HepG2 (cell line): ENCODE measurements around the gene EDNRA. TPM values are rescaled to one million over a fixed set of nuclear protein-coding genes. Genes with fewer than 3 reads are reported as not detected.

Source experiments
- ATAC-seq: fragments of 200-7000 bp; cut with Tn5 transposase; 3 replicates; pipeline ENCODE4 v1.9.1; 2020; ENCODE audit warnings: mild to moderate bottlenecking, moderate library complexity
- BruUV-seq: library from RNA; stranded (reverse); fragments of 400-500 nt; replicated peaks from 2 replicates; lab custom pipeline; 2021; lab: Mats Ljungman, UMichigan
- CTCF ChIA-PET: fragments of 300-600 bp; formaldehyde crosslinking; extraction: SDS; loops from one replicate; lab custom pipeline; 2021; ENCODE audit warnings: low total read pairs, inconsistent platforms, low intra/inter-chr PET ratio; lab: Yijun Ruan, JAX
- POLR2A ChIA-PET: fragments of 350-600 bp; sonication (Branson Sonifier 250); formaldehyde crosslinking; loops from one replicate; lab custom pipeline; 2020; ENCODE audit warnings: antibody characterized with exemption, inconsistent platforms; lab: Yijun Ruan, JAX
- DNase-seq: peaks from one replicate; pipeline ENCODE4 v3.0.0-alpha.2; 2015; ENCODE audit warnings: low spot score
- FAIRE-seq: peaks from 3 replicates; lab custom pipeline; 2011; peaks lifted over from hg19 to GRCh38; lab: Jason Lieb, UNC
- H2AFZ ChIP-seq: one replicate; pipeline ENCODE4 v1.6.1; 2011; ENCODE audit warnings: low read length, inconsistent platforms
- H3K27ac ChIP-seq: fragments of 300-600 bp; 3 replicates; pipeline ENCODE4 v1.8.0; 2011; ENCODE audit warnings: mixed run types, mild to moderate bottlenecking, mixed read lengths, low read length, inconsistent platforms; ENCODE audit not compliant: insufficient read depth; ENCODE audit errors: extremely low read length
- H3K27me3 ChIP-seq, 2 experiments: fragments of 200-600 bp in 1 of 2; 2 replicates in 1 of 2; 3 replicates in 1 of 2; pipeline versions ENCODE4 v1.6.0 to v1.8.0; 2011; ENCODE audit warnings: low read length in 2 of 2, mild to moderate bottlenecking in 2 of 2, moderate library complexity in 2 of 2, inconsistent platforms in 1 of 2; ENCODE audit not compliant: insufficient read depth in 2 of 2, control insufficient read depth in 1 of 2
- H3K36me3 ChIP-seq, 2 experiments: fragments of 200-600 bp in 1 of 2; replicated peaks in 1 of 2; 2 replicates in 1 of 2; 3 replicates in 1 of 2; pipeline versions ENCODE4 v1.5.1 to v1.8.0; 2011; ENCODE audit warnings: low read length in 2 of 2, inconsistent platforms in 1 of 2; ENCODE audit not compliant: insufficient read depth in 2 of 2, control insufficient read depth in 1 of 2
- H3K4me1 ChIP-seq: 2 replicates; pipeline ENCODE4 v1.5.1; 2012; ENCODE audit warnings: low read length, inconsistent platforms; ENCODE audit not compliant: insufficient read depth
- H3K4me2 ChIP-seq: 2 replicates; pipeline ENCODE4 v1.6.0; 2011; ENCODE audit warnings: low read depth, low read length, inconsistent platforms
- H3K4me3 ChIP-seq, 3 experiments: fragments of 200-600 bp in 1 of 3; sonication (generic), shearing (Covaris generic) in 1 of 3; replicated peaks in 1 of 3; 2 replicates each; pipeline ENCODE4 v1.5.1; 2011 to 2016; ENCODE audit warnings: low read length in 3 of 3, inconsistent platforms in 2 of 3, low read depth in 2 of 3, mild to moderate bottlenecking in 2 of 3, control low read depth in 1 of 3, mixed read lengths in 1 of 3; ENCODE audit not compliant: insufficient read depth in 1 of 3
- H3K79me2 ChIP-seq: one replicate; pipeline ENCODE4 v1.6.1; 2011; ENCODE audit warnings: low read length, inconsistent platforms; ENCODE audit not compliant: insufficient read depth
- H3K9ac ChIP-seq: 2 replicates; pipeline ENCODE4 v1.6.0; 2011; ENCODE audit warnings: mild to moderate bottlenecking, low read depth, low read length, inconsistent platforms; ENCODE audit not compliant: insufficient read depth
- H3K9me3 ChIP-seq: 2 replicates; pipeline ENCODE4 v1.5.1; 2012; ENCODE audit warnings: mild to moderate bottlenecking, low read length
- H4K20me1 ChIP-seq: 2 replicates; pipeline ENCODE4 v1.6.0; 2011; ENCODE audit warnings: inconsistent platforms, mild to moderate bottlenecking, low read length, moderate library complexity; ENCODE audit not compliant: insufficient read depth
- BHLHE40 ChIP-seq: IDR thresholded peaks from 2 replicates; pipeline ENCODE4 v1.6.1; 2011; ENCODE audit warnings: low read length, improper control_type of control experiment
- KLF6 ChIP-seq: IDR thresholded peaks from 2 replicates; pipeline ENCODE4 v1.8.0; 2016; ENCODE audit warnings: missing biosample characterization, missing genetic modification reagents
- KMT2B ChIP-seq: IDR thresholded peaks from 2 replicates; pipeline ENCODE4 v1.6.1; 2016; ENCODE audit warnings: missing genetic modification reagents, missing compliant biosample characterization
- MEIS1 ChIP-seq: sonication (generic); formaldehyde crosslinking; IDR thresholded peaks from 2 replicates; pipeline ENCODE4 v1.9.0; 2021; ENCODE audit warnings: mild to moderate bottlenecking, missing genetic modification reagents, moderate library complexity, borderline replicate concordance
- PAXIP1 ChIP-seq: sonication (generic); formaldehyde crosslinking; conservative IDR thresholded peaks from 2 replicates; pipeline ENCODE4 v1.4.0; 2020; ENCODE audit warnings: mild to moderate bottlenecking, missing genetic modification reagents, moderate library complexity
- PLSCR1 ChIP-seq: sonication (generic); formaldehyde crosslinking; IDR thresholded peaks from 2 replicates; pipeline ENCODE4 v1.5.0; 2020; ENCODE audit warnings: missing genetic modification reagents, mild to moderate bottlenecking, borderline replicate concordance
- THRA ChIP-seq: sonication (generic); formaldehyde crosslinking; IDR thresholded peaks from 2 replicates; pipeline ENCODE4 v1.4.0; 2020; ENCODE audit warnings: missing genetic modification reagents, borderline replicate concordance
- TOE1 ChIP-seq: sonication (generic); formaldehyde crosslinking; IDR thresholded peaks from 2 replicates; pipeline ENCODE4 v1.4.0; 2020; ENCODE audit warnings: mild to moderate bottlenecking, missing genetic modification reagents
- ZBTB8A ChIP-seq: sonication (generic); formaldehyde crosslinking; IDR thresholded peaks from 2 replicates; pipeline ENCODE4 v1.4.0; 2020; ENCODE audit warnings: mild to moderate bottlenecking, low read depth, missing genetic modification reagents, borderline replicate concordance
- ZNF337 ChIP-seq: sonication (generic); formaldehyde crosslinking; IDR thresholded peaks from 2 replicates; pipeline ENCODE4 v1.5.1; 2020; ENCODE audit warnings: missing genetic modification reagents, low read depth, mild to moderate bottlenecking, borderline replicate concordance
- ZNF713 ChIP-seq: sonication (generic); formaldehyde crosslinking; IDR thresholded peaks from 2 replicates; pipeline ENCODE4 v1.4.0; 2020; ENCODE audit warnings: mild to moderate bottlenecking, missing genetic modification reagents
- ZNF768 ChIP-seq: sonication (generic); formaldehyde crosslinking; IDR thresholded peaks from 2 replicates; pipeline ENCODE4 v1.4.0; 2020; ENCODE audit warnings: missing genetic modification reagents
- ZNF770 ChIP-seq: sonication (generic); formaldehyde crosslinking; IDR thresholded peaks from 2 replicates; pipeline ENCODE4 v1.5.0; 2020; ENCODE audit warnings: mild to moderate bottlenecking, missing genetic modification reagents
- WGBS: methylation state at CpG from one replicate; pipeline ENCODE4 v1.1.6; 2017; ENCODE audit warnings: low lambda C conversion rate; 5-methylcytosine and 5-hydroxymethylcytosine counted together
- in situ Hi-C: cut with HindIII; loops from 2 replicates; pipeline ENCODE4 v1.10.0; 2017; ENCODE audit warnings: low pct_unique_long_range_greater_than_20kb; ENCODE audit not compliant: extremely low pct_ligation_motif_present
- intact Hi-C: fragments of 100-400 bp; cut with micrococcal nuclease; formaldehyde crosslinking; loops from one replicate; pipeline ENCODE4 v1.10.0; 2022; ENCODE audit not compliant: unreplicated experiment
- polyA plus RNA-seq, 8 experiments: library from polyadenylated mRNA; depleted of rRNA in 3 of 8; stranded (reverse) in 7 of 8; unstranded in 1 of 8; fragments of >200 nt; fragmentation: Illumina TruSeq in 4 of 8; extraction: Trizol in 4 of 8; gene quantifications; 2 replicates each; pipeline versions ENCODE4 v1.2.1 to v1.2.3, GENCODE V29; 2011 to 2016; ENCODE audit warnings: low read depth in 4 of 8, missing spikeins in 1 of 8, mixed read lengths in 1 of 8; ENCODE audit not compliant: insufficient read depth in 1 of 8
- total RNA-seq, 5 experiments: library from RNA; depleted of rRNA; stranded (reverse); fragments of >200 nt; fragmentation: Illumina TruSeq; extraction: Trizol; gene quantifications; 2 replicates each; pipeline ENCODE4 v1.2.3, GENCODE V29; 2016; ENCODE audit warnings: low read depth in 1 of 5

Gene EDNRA
- total and polyA plus RNA-seq, 2 of the 13 experiments (the other 11 are each of a cell fraction or from before 2014, with no cell fraction given) = not detected

- no peak overlapping the region for H3K4me2 ChIP-seq
- H3K9ac ChIP-seq = no peak overlapping the region
- WGBS = 2% methylated on average over 6 of the region's 6 CpGs
- H3K4me1 ChIP-seq = no peaks in the 10 kb centered on the region
- no peaks in the 10 kb centered on the region for H4K20me1 ChIP-seq
- BruUV-seq = no TSS peak
- FAIRE-seq = no peak
- H3K36me3 ChIP-seq = no peaks in the 10 kb centered on the region
- no peak for TF ChIP-seq THRA
- no peak for TF ChIP-seq PLSCR1 (CRISPR knock-in tag)
- no peak for TF ChIP-seq ZNF770 (CRISPR knock-in tag)
- TF ChIP-seq BHLHE40 = no peak
- TF ChIP-seq ZNF337 (CRISPR knock-in tag) = no peak
- no peak for TF ChIP-seq ZBTB8A (CRISPR knock-in tag)
- no peak for TF ChIP-seq TOE1 (CRISPR knock-in tag)
- TF ChIP-seq PAXIP1 (CRISPR knock-in tag) = no peak
- no peak for TF ChIP-seq KMT2B (CRISPR knock-in tag)
- TF ChIP-seq KLF6 (CRISPR knock-in tag) = no peak
- TF ChIP-seq ZNF768 (CRISPR knock-in tag) = no peak
- TF ChIP-seq ZNF713 (CRISPR knock-in tag) = no peak
- TF ChIP-seq MEIS1 (CRISPR knock-in tag) = no peak
- TF ChIP-seq, all 625 proteins: peak for 0
- H3K4me3 ChIP-seq = no peak overlapping the region
- H3K27me3 ChIP-seq = no peaks in the 10 kb centered on the region
- H2AFZ ChIP-seq = no peak overlapping the region
- ATAC-seq (no peak), DNase-seq (no peak)
- H3K27ac ChIP-seq = no peak overlapping the region
- CTCF ChIA-PET = no interaction called here
- intact Hi-C loops = no loop called here
- no peaks in the 10 kb centered on the region for H3K79me2 ChIP-seq
- in situ Hi-C loops = no loop called here
- H3K9me3 ChIP-seq = no peaks in the 10 kb centered on the region
- POLR2A ChIA-PET = no interaction called here
Measured at GRCh38 chr4:147492761-147493160, 11.9 kb downstream of the EDNRA start.
